Calu3 (cell line): ENCODE results near the gene CTSW. TPM values are rescaled to one million over a fixed set of nuclear protein-coding genes. Genes with fewer than 3 reads are reported as not detected.
A peak's percentile ranks its signal among the peaks of the same experiment; 100 is the strongest.
"Not testable (repeated sequence)": the region's sequence is repeated elsewhere in the genome, so short reads cannot be mapped to it uniquely, and the experiment has no call there.

Source experiments
- Bru-seq: library from RNA; stranded (reverse); fragments of 400-500 nt; gene quantifications from one replicate; lab custom pipeline; 2021; lab: Mats Ljungman, UMichigan
- BruChase-seq, 2 experiments: library from RNA; stranded (reverse); fragments of 400-500 nt; gene quantifications; one replicate each; lab custom pipeline; 2021; lab: Mats Ljungman, UMichigan
- BruUV-seq: library from RNA; stranded (reverse); fragments of 400-500 nt; replicated peaks from 2 replicates; lab custom pipeline; 2021; lab: Mats Ljungman, UMichigan
- CTCF ChIA-PET: fragments of 300-600 bp; sonication (Branson Sonifier 250); formaldehyde crosslinking; loops from one replicate; lab custom pipeline; 2022; ENCODE audit warnings: antibody characterized with exemption; lab: Charles Lee
- DNase-seq: peaks from one replicate; pipeline ENCODE4 v3.0.0; 2022
- H3K27ac Mint-ChIP-seq: one replicate; pipeline ENCODE4 v1.8.0; 2022; ENCODE audit warnings: mixed read lengths; ENCODE audit not compliant: unreplicated experiment
- H3K27me3 Mint-ChIP-seq: one replicate; pipeline ENCODE4 v1.8.0; 2022; ENCODE audit warnings: mixed read lengths; ENCODE audit not compliant: unreplicated experiment
- H3K36me3 Mint-ChIP-seq: one replicate; pipeline ENCODE4 v1.8.0; 2022; ENCODE audit warnings: mild to moderate bottlenecking, moderate library complexity, mixed read lengths; ENCODE audit not compliant: insufficient read depth, unreplicated experiment
- H3K4me1 Mint-ChIP-seq: one replicate; pipeline ENCODE4 v1.8.0; 2022; ENCODE audit warnings: mild to moderate bottlenecking, low read depth, mixed read lengths; ENCODE audit not compliant: unreplicated experiment
- H3K4me3 Mint-ChIP-seq: one replicate; pipeline ENCODE4 v1.8.0; 2022; ENCODE audit warnings: mild to moderate bottlenecking, low read depth, moderate library complexity, mixed read lengths; ENCODE audit not compliant: unreplicated experiment
- H3K9me3 Mint-ChIP-seq: one replicate; pipeline ENCODE4 v1.8.0; 2022; ENCODE audit warnings: low read depth, mixed read lengths; ENCODE audit not compliant: unreplicated experiment
- intact Hi-C: fragments of 100-400 bp; cut with micrococcal nuclease; formaldehyde crosslinking; loops from one replicate; pipeline ENCODE4 v1.10.0; 2022; ENCODE audit not compliant: unreplicated experiment
- long read RNA-seq: library from polyadenylated mRNA; stranded (forward); transcript quantifications from one replicate; pipeline ENCODE4 v2.0.0, GENCODE V29; 2022
- total RNA-seq: library from RNA; stranded (reverse); gene quantifications from 2 replicates; pipeline ENCODE4 v1.2.3, GENCODE V29; 2022
- TF ChIP-seq, protein P1 (sequence below): fragments of 200-600 bp; IDR thresholded peaks from one replicate; pipeline ENCODE4 v1.8.0; 2022; ENCODE audit warnings: antibody characterized with exemption; ENCODE audit not compliant: unreplicated experiment

The CTSW gene, protein sequence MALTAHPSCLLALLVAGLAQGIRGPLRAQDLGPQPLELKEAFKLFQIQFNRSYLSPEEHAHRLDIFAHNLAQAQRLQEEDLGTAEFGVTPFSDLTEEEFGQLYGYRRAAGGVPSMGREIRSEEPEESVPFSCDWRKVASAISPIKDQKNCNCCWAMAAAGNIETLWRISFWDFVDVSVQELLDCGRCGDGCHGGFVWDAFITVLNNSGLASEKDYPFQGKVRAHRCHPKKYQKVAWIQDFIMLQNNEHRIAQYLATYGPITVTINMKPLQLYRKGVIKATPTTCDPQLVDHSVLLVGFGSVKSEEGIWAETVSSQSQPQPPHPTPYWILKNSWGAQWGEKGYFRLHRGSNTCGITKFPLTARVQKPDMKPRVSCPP
- total RNA-seq, result not detected in 2 replicates
- Bru-seq, nascent RNA, result not detected
- BruChase-seq, experiment 1, labeled RNA remaining after a 6-hour chase, result not detected
- BruChase-seq, experiment 2, labeled RNA remaining after a 2-hour chase, result not detected
- long read RNA-seq, partial matches to known transcripts, result 0 of 34 reads
- long read RNA-seq, other reads (novel, unspliced or antisense), result 34 of 34 reads

GRCh38 chr11:65879617-65880016 lies at the start of gene CTSW:
Gene CTSW (plus strand): TSS chr11:65879837. CDS start chr11:65879855, 18 bp downstream.
- H3K36me3 Mint-ChIP-seq, result peaks cover 21% of the 10 kb centered on the region
- no peak within 1 kb of the TSS for H3K27ac Mint-ChIP-seq
- intact Hi-C loops, result loop anchor here (10.0 kb wide), 1 partner anchor 105 kb away; no protein-coding TSS in a partner anchor

GRCh38 chr11:65832231-65832630 lies 47.4 kb upstream of the CTSW start:
- CTCF ChIA-PET, result interaction anchor here (0.7 kb wide), 1 partner anchor 21 kb away, joined by 5 read pairs; no protein-coding TSS in a partner anchor
- DNase-seq, intact Hi-C loops, BruUV-seq, H3K4me1 Mint-ChIP-seq, H3K27ac Mint-ChIP-seq, H3K27me3 Mint-ChIP-seq, H3K4me3 Mint-ChIP-seq, H3K36me3 Mint-ChIP-seq, H3K9me3 Mint-ChIP-seq: not testable (repeated sequence)

More at GRCh38 chr11:65879617-65880016, at the start of gene CTSW:
- Mint-ChIP-seq H3K9me3 (no peaks in the 10 kb centered on the region), H3K4me1 (no peaks in the 10 kb centered on the region), H3K27me3 (no peaks in the 10 kb centered on the region), H3K4me3 (no peak within 1 kb of the TSS)
- CTCF ChIA-PET, result no interaction called here
- no TSS peak for BruUV-seq
- DNase-seq, result no peak
- TF ChIP-seq, protein P1, sequence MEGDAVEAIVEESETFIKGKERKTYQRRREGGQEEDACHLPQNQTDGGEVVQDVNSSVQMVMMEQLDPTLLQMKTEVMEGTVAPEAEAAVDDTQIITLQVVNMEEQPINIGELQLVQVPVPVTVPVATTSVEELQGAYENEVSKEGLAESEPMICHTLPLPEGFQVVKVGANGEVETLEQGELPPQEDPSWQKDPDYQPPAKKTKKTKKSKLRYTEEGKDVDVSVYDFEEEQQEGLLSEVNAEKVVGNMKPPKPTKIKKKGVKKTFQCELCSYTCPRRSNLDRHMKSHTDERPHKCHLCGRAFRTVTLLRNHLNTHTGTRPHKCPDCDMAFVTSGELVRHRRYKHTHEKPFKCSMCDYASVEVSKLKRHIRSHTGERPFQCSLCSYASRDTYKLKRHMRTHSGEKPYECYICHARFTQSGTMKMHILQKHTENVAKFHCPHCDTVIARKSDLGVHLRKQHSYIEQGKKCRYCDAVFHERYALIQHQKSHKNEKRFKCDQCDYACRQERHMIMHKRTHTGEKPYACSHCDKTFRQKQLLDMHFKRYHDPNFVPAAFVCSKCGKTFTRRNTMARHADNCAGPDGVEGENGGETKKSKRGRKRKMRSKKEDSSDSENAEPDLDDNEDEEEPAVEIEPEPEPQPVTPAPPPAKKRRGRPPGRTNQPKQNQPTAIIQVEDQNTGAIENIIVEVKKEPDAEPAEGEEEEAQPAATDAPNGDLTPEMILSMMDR, result no peak

GRCh38 chr11:65833297-65834030 lies 46.2 kb upstream of the CTSW start, which contains the start of gene SNX32:
Gene SNX32 (plus strand): TSS chr11:65833963. CDS start chr11:65834066, 103 bp downstream.
- Mint-ChIP-seq H3K9me3 (peaks cover 2% of the 10 kb centered on the region), H3K4me3 (no peak within 1 kb of the TSS), H3K4me1 (no peaks in the 10 kb centered on the region), H3K36me3 (no peaks in the 10 kb centered on the region), H3K27me3 (no peaks in the 10 kb centered on the region), H3K27ac (no peak within 1 kb of the TSS)
- no TSS peak for BruUV-seq
- CTCF ChIA-PET, result no interaction called here
- peak; percentile 54 for DNase-seq
- intact Hi-C loops, result no loop called here
- TF ChIP-seq, protein P1, result no peak

DNA sequence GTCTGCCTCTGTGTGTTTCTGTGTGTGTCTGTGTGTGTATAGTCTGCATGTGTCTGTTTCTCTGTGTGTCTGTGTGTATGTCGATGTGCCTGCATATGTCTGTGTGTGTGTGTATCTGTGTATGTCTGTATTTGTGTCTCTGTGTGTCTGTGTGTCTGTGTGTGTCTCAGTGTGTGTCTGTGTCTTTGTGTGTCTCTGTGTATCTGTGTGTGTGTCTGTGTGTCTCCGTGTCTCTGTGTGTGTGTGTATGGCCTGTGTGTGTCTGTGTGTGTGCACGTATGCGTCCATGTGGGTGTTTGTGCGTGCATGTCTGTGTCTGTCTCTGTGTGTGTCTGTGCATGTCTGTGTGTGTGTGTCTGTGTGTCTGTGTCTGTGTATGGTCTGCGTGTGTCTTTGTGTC lies 45.4 kb upstream of the CTSW start:
- Mint-ChIP-seq H3K4me1 (no peaks in the 10 kb centered on the region), H3K27me3 (no peaks in the 10 kb centered on the region), H3K4me3 (no peak overlapping the region), H3K36me3 (no peaks in the 10 kb centered on the region), H3K27ac (no peak overlapping the region), H3K9me3 (peaks cover 2% of the 10 kb centered on the region)
- CTCF ChIA-PET, result no interaction called here
- TF ChIP-seq, protein P1, result no peak
- DNase-seq, result no peak
- BruUV-seq, result no TSS peak
- intact Hi-C loops, result no loop called here
